ENCODE results near the gene TMPRSS7. TPM values are rescaled to one million over a fixed set of nuclear protein-coding genes. Genes with fewer than 3 reads are reported as not detected.

TMPRSS7 gene
- polyA plus RNA-seq, 1 donor (not counting 4 experiments of a cell fraction or from before 2014, with no cell fraction given), result 0.18 TPM

DNA sequence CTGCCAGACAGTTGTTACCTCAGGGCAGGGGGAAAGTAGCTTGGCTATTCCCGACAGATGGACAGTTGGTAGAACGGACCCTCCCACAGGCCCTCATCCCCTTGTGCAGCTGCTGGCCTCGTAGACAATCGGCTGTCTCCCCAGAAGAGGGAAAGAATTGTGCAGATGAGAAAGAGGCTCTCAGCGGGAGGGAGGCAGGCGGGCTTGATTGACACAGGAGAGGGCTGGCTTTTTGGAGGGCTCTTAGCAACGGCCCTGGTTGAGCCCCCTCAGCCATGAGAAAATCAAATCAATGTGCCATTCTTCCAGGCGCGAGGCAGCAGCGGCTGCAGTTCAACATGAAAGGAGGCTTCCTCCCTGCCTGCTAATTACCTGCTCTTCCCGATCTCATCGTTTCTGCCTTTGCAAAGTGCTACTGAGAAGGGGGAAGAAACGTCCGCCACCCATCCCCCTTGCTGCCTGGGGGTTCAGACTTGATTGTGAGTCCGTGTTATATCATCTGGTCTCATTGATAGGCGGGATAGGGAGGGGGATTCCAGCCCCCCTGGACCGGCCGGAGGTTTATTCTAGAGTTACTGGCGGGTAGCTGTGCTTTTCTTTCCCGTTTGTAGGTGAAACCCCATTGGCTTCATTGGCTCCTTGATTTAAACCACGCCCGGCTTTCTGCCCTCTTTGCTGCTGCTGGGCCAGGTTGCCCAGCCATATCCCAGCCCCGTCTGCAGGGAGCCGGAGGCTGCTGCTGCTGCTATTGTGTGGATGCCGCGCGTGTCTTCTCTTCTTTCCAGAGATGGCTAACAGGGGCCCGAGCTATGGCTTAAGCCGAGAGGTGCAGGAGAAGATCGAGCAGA, 35.7 kb upstream of the TMPRSS7 start, which contains the start of gene TAGLN3:
TSS of gene TAGLN3 (plus strand) at position 287 of the 848 bp plus-strand sequence. CDS start at position 788, 501 bp downstream.
- Histone ChIP-seq H3K27ac (ENCODE audit: control insufficient read depth, insufficient read depth, low read length) (peak within 1 kb of the TSS; percentile 22), H3K9ac (ENCODE audit: control insufficient read depth, extremely low read depth, insufficient read depth, low read length) (peak within 1 kb of the TSS; percentile 65), H3K9me3 (ENCODE audit: control insufficient read depth, low read depth, low read length) (no peaks in the 10 kb centered on the region), H4K20me1 (ENCODE audit: control insufficient read depth, extremely low read depth, insufficient read depth, low read length) (no peaks in the 10 kb centered on the region), H3K9me1 (ENCODE audit: control insufficient read depth, extremely low read depth, insufficient read depth, low read length) (no peaks in the 10 kb centered on the region), H3K27me3 (ENCODE audit: control insufficient read depth, extremely low read depth, insufficient read depth, low read length) (no peaks in the 10 kb centered on the region), H3K4me1 (ENCODE audit: control insufficient read depth, extremely low read depth, insufficient read depth, low read length) (peaks cover 49% of the 10 kb centered on the region), H3K36me3 (ENCODE audit: control insufficient read depth in 2 of 2, extremely low read depth in 1 of 2, insufficient read depth in 2 of 2, low read length in 2 of 2) (no peaks in the 10 kb centered on the region), H3K4me2 (ENCODE audit: control insufficient read depth, extremely low read depth, insufficient read depth, low read depth, low read length) (peak within 1 kb of the TSS; percentile 77), H2AFZ (ENCODE audit: control insufficient read depth, low read length) (peak within 1 kb of the TSS; percentile 95), H3K79me2 (ENCODE audit: control insufficient read depth, insufficient read depth, low read length) (peaks cover 2% of the 10 kb centered on the region), H3K4me3 (ENCODE audit: control insufficient read depth in 2 of 3, extremely low read depth in 1 of 3, insufficient read depth in 2 of 3, low read depth in 1 of 3, low read length in 3 of 3) (peak within 1 kb of the TSS; percentile 46 to 73 (median 65))
- DNase-seq (ENCODE audit: low read depth, low spot score) (no peak), FAIRE-seq (peak; percentile 43)
- TF ChIP-seq, protein P1, sequence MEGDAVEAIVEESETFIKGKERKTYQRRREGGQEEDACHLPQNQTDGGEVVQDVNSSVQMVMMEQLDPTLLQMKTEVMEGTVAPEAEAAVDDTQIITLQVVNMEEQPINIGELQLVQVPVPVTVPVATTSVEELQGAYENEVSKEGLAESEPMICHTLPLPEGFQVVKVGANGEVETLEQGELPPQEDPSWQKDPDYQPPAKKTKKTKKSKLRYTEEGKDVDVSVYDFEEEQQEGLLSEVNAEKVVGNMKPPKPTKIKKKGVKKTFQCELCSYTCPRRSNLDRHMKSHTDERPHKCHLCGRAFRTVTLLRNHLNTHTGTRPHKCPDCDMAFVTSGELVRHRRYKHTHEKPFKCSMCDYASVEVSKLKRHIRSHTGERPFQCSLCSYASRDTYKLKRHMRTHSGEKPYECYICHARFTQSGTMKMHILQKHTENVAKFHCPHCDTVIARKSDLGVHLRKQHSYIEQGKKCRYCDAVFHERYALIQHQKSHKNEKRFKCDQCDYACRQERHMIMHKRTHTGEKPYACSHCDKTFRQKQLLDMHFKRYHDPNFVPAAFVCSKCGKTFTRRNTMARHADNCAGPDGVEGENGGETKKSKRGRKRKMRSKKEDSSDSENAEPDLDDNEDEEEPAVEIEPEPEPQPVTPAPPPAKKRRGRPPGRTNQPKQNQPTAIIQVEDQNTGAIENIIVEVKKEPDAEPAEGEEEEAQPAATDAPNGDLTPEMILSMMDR (optimal IDR thresholded peaks at IDR 0.05 in 1 of 3, IDR thresholded peaks at IDR 0.05 in 1 of 3, conservative IDR thresholded peaks at IDR 0.05 in 1 of 3; ENCODE audit: extremely low read depth in 1 of 3, insufficient read depth in 2 of 3, low read length in 3 of 3), result no peak
- no peak for TF ChIP-seq EZH2 (IDR thresholded peaks at IDR 0.05; ENCODE audit: low read length)
- dilution Hi-C loops (cut with MboI; ENCODE audit: extremely low pct_ligation_motif_present, low sequenced_read_pairs), result no loop called here

DNA sequence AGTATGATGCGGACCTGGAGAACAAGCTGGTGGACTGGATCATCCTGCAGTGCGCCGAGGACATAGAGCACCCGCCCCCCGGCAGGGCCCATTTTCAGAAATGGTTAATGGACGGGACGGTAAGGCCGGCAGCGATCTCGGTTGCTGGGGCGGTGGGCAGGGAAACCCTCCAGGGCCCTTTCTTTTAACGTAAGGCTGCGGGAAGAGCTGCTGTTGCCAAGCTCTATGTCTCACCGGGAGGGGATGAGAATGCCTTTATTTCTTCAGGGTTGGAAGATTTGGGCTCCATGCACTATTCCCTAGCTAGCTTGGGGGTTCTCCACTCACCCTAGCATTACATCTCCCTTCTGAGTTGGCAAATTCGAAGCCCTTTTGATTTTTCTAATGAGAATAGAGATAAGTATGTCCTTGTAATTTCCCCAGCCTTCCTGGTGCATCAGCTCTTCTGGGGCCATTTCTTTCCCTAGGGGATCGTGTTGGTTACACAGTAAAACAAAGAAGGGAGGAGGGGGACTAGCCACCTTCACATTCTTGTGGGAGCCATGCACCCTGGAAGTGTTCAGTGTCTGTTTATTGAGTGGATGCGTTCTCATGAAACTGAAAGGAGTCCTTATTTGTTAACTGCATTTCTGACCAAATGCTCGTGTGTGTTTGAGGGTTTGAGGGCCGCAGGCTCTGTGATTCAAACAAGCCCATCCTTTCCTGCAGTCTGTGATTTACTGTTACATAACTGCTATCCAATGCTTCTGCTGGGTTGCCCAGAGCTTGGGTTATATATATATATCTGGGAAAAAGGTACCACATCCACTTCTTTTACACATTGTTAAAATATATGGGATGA, 34.8 kb upstream of the TMPRSS7 start:
- FAIRE-seq (no peak), DNase-seq (ENCODE audit: low read depth, low spot score) (no peak)
- no peaks in the 10 kb centered on the region for H3K9me1 ChIP-seq (ENCODE audit: control insufficient read depth, extremely low read depth, insufficient read depth, low read length)
- H2AFZ ChIP-seq (ENCODE audit: control insufficient read depth, low read length), result peak overlapping the region; percentile 95
- peak overlapping the region; percentile 65 for H3K9ac ChIP-seq (ENCODE audit: control insufficient read depth, extremely low read depth, insufficient read depth, low read length)
- dilution Hi-C loops (cut with MboI; ENCODE audit: extremely low pct_ligation_motif_present, low sequenced_read_pairs), result no loop called here
- no peaks in the 10 kb centered on the region for H3K9me3 ChIP-seq (ENCODE audit: control insufficient read depth, low read depth, low read length)
- H3K4me2 ChIP-seq (ENCODE audit: control insufficient read depth, extremely low read depth, insufficient read depth, low read depth, low read length), result peak overlapping the region; percentile 77
- H3K4me3 ChIP-seq (ENCODE audit: control insufficient read depth in 2 of 3, extremely low read depth in 1 of 3, insufficient read depth in 2 of 3, low read depth in 1 of 3, low read length in 3 of 3), result peak overlapping the region; percentile 46 to 73 (median 65)
- no peaks in the 10 kb centered on the region for H4K20me1 ChIP-seq (ENCODE audit: control insufficient read depth, extremely low read depth, insufficient read depth, low read length)
- H3K27me3 ChIP-seq (ENCODE audit: control insufficient read depth, extremely low read depth, insufficient read depth, low read length), result no peaks in the 10 kb centered on the region
- H3K79me2 ChIP-seq (ENCODE audit: control insufficient read depth, insufficient read depth, low read length), result peaks cover 2% of the 10 kb centered on the region
- H3K4me1 ChIP-seq (ENCODE audit: control insufficient read depth, extremely low read depth, insufficient read depth, low read length), result peaks cover 57% of the 10 kb centered on the region
- TF ChIP-seq EZH2 (IDR thresholded peaks at IDR 0.05; ENCODE audit: low read length), result no peak
- TF ChIP-seq, protein P1 (optimal IDR thresholded peaks at IDR 0.05 in 1 of 3, IDR thresholded peaks at IDR 0.05 in 1 of 3, conservative IDR thresholded peaks at IDR 0.05 in 1 of 3; ENCODE audit: extremely low read depth in 1 of 3, insufficient read depth in 2 of 3, low read length in 3 of 3), result no peak
- H3K27ac ChIP-seq (ENCODE audit: control insufficient read depth, insufficient read depth, low read length), result no peak overlapping the region
- H3K36me3 ChIP-seq (ENCODE audit: control insufficient read depth in 2 of 2, extremely low read depth in 1 of 2, insufficient read depth in 2 of 2, low read length in 2 of 2), result no peaks in the 10 kb centered on the region
